K562 (cell line): ENCODE results near the gene INCA1. TPM values are rescaled to one million over a fixed set of nuclear protein-coding genes. Genes with fewer than 3 reads are reported as not detected.

ENCODE experiments used
- DACH1 ChIP-seq: fragments of 450-650 bp; IDR thresholded peaks from 2 replicates; pipeline ENCODE4 v1.6.1; 2018; ENCODE audit not compliant: partially characterized antibody
- ELF4 ChIP-seq: fragments of 450-650 bp; formaldehyde crosslinking; IDR thresholded peaks from 2 replicates; pipeline ENCODE4 v1.4.0; 2022; ENCODE audit warnings: missing genetic modification characterization
- ETV1 ChIP-seq: fragments of 450-650 bp; conservative IDR thresholded peaks from 2 replicates; pipeline ENCODE4 v1.6.1; 2016; ENCODE audit warnings: missing genetic modification characterization, control low read depth, low read depth, missing compliant biosample characterization
- FOXJ2 ChIP-seq: fragments of 200-800 bp; sonication (Bioruptor generic); IDR thresholded peaks from 2 replicates; pipeline ENCODE4 v1.6.1; 2016; ENCODE audit warnings: missing genetic modification characterization, missing compliant biosample characterization
- GATAD2A ChIP-seq: fragments of 450-650 bp; IDR thresholded peaks from 2 replicates; pipeline ENCODE4 v1.6.1; 2017
- HCFC1 ChIP-seq: IDR thresholded peaks from 2 replicates; pipeline ENCODE4 v1.6.1; 2012; ENCODE audit warnings: low read depth, low read length, improper control_type of control experiment
- HDAC1 ChIP-seq, 2 experiments: fragments of 450-650 bp; IDR thresholded peaks; 2 replicates each; pipeline ENCODE4 v1.6.1; 2016 to 2017; ENCODE audit warnings: inconsistent platforms in 1 of 2, mild to moderate bottlenecking in 1 of 2, moderate library complexity in 1 of 2
- JUN ChIP-seq, 2 experiments: sonication (generic) in 1 of 2; formaldehyde crosslinking in 1 of 2; IDR thresholded peaks; 2 replicates each; pipeline versions ENCODE4 v1.6.1 to v1.8.0; 2012 to 2022; ENCODE audit warnings: borderline replicate concordance in 2 of 2, mild to moderate bottlenecking in 2 of 2, improper control_type of control experiment in 1 of 2, low read depth in 1 of 2, low read length in 1 of 2, missing genetic modification reagents in 1 of 2
- L3MBTL2 ChIP-seq: fragments of 450-650 bp; IDR thresholded peaks from 2 replicates; pipeline ENCODE4 v1.6.1; 2016; ENCODE audit warnings: mild to moderate bottlenecking, moderate library complexity
- MYC ChIP-seq, 2 experiments: fragments of 250-450 bp in 1 of 2; sonication (Bioruptor Pico) in 1 of 2; IDR thresholded peaks; 2 replicates each; pipeline versions ENCODE4 v1.5.1 to v1.6.1; 2012 to 2021; ENCODE audit warnings: low read depth in 2 of 2, borderline replicate concordance in 1 of 2, improper control_type of control experiment in 1 of 2, low read length in 1 of 2, mild to moderate bottlenecking in 1 of 2, moderate library complexity in 1 of 2
- NFE2 ChIP-seq: IDR thresholded peaks from 2 replicates; pipeline ENCODE4 v1.6.1; 2014; ENCODE audit warnings: antibody characterized with exemption, low read depth
- NONO ChIP-seq, 2 experiments: fragments of 200-400 bp in 1 of 2; fragments of 450-650 bp in 1 of 2; formaldehyde crosslinking in 1 of 2; IDR thresholded peaks; 2 replicates each; pipeline ENCODE4 v1.6.1; 2017; ENCODE audit warnings: low read depth in 2 of 2, mild to moderate bottlenecking in 2 of 2, moderate library complexity in 2 of 2, low read length in 1 of 2
- PRPF4 ChIP-seq: fragments of 200-400 bp; formaldehyde crosslinking; IDR thresholded peaks from one replicate; pipeline ENCODE4 v1.6.1; 2017; ENCODE audit warnings: low read length, low read depth, mild to moderate bottlenecking; ENCODE audit not compliant: insufficient read depth, poor library complexity, severe bottlenecking
- RBM14 ChIP-seq: fragments of 200-400 bp; formaldehyde crosslinking; IDR thresholded peaks from 2 replicates; pipeline ENCODE4 v1.6.1; 2018; ENCODE audit warnings: low read depth, mild to moderate bottlenecking, low read length, moderate library complexity, borderline replicate concordance; ENCODE audit not compliant: insufficient read depth
- RBM22 ChIP-seq: fragments of 200-400 bp; formaldehyde crosslinking; IDR thresholded peaks from 2 replicates; pipeline ENCODE4 v1.6.1; 2018; ENCODE audit warnings: low read length, low read depth; ENCODE audit not compliant: poor library complexity, severe bottlenecking
- SMARCA4 ChIP-seq: fragments of 450-650 bp; IDR thresholded peaks from 2 replicates; pipeline ENCODE4 v1.6.1; 2016
- SRSF3 ChIP-seq: fragments of 200-400 bp; formaldehyde crosslinking; IDR thresholded peaks from 2 replicates; pipeline ENCODE4 v1.6.1; 2016; ENCODE audit warnings: mild to moderate bottlenecking, low read length, moderate library complexity; ENCODE audit not compliant: insufficient read depth
- ZNF589 ChIP-seq: fragments of 200-800 bp; sonication (Bioruptor generic); IDR thresholded peaks from 2 replicates; pipeline ENCODE4 v1.6.1; 2016; ENCODE audit warnings: low read depth, missing genetic modification characterization, missing compliant biosample characterization
- ZNF766 ChIP-seq: fragments of 200-800 bp; sonication (Bioruptor generic); conservative IDR thresholded peaks from 2 replicates; pipeline ENCODE4 v1.6.1; 2016; ENCODE audit warnings: missing genetic modification characterization, missing compliant biosample characterization
- polyA plus RNA-seq, 8 experiments: library from polyadenylated mRNA; depleted of rRNA in 4 of 8; stranded (reverse) in 5 of 8; unstranded in 3 of 8; fragments of >200 nt; fragmentation: Nextera tagmentation in 2 of 8; fragmentation: Illumina TruSeq in 1 of 8; extraction: Ambion mirVana in 2 of 8; extraction: Trizol in 1 of 8; gene quantifications; 2 replicates each; pipeline versions ENCODE4 v1.2.1 to v1.2.3, GENCODE V29; 2011 to 2014; ENCODE audit warnings: inconsistent platforms in 1 of 8, missing spikeins in 1 of 8
- total RNA-seq, 7 experiments: library from RNA; depleted of rRNA in 6 of 7; stranded (reverse); fragments of >200 nt in 6 of 7; fragmentation: Illumina TruSeq in 2 of 7; extraction: Trizol in 2 of 7; gene quantifications; 2 replicates each; pipeline versions ENCODE4 v1.2.1 to v1.2.3, GENCODE V29; 2011 to 2021; ENCODE audit warnings: low replicate concordance in 1 of 7
- TF ChIP-seq, protein P1 (sequence below): fragments of 450-650 bp; IDR thresholded peaks from 2 replicates; pipeline ENCODE4 v1.6.1; 2017; ENCODE audit warnings: antibody characterized with exemption, mild to moderate bottlenecking

The INCA1 gene
- total and polyA plus RNA-seq, 9 of the 15 experiments (the other 6 are each of a cell fraction or from before 2014, with no cell fraction given): 0.08 to 0.50 (median 0.13) TPM; not detected in 4

DNA sequence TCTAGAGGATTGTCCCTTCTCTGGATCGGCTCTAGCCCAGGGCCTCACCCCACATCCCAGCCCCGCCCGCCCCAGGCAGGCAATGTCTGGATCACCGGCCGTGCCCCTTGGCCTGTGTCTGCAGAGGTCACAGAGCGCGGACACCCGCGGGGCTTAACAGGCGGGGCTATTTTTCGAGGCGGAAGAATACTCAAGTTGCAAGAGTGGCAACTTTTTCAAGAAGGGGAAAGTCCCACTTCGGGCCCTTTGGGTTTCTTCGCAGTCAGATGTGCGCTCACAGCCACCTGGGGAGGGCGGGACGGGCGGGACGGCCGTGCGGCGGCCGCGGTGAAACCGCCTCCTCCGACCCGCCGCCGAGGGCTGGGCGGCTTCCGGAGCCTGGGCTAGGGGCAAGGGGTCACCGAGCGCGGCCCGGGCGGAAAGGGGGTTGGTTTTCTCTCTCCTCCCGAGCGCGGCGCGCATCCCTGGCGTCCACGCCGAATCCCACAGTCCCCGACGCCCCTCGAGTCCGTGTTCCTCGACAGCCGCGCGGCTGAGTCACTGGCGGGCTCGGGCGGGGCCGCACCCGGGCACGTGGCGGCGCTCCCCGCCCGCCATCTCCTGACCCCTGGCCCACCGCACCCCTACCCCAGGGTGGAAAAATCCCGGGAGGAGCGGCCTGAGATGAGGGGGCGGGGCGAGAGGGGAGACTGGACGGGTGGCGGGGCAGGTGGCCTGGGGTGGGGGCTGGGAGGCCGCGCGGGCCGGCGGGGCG lies 47.8 kb downstream of the INCA1 start (continued):
- TF ChIP-seq NONO (IDR thresholded peaks at IDR 0.05; ENCODE audit: low read depth in 2 of 2, low read length in 1 of 2) (peak; percentile 42 to 71; a peak in 3 of 4 replicates), PRPF4 (peak; percentile 36), L3MBTL2 (peak; percentile 88), SMARCA4 (no peak), FOXJ2 (no peak), ZNF589 (CRISPR knock-in tag) (peak; percentile 70; the same call in 1 of the 2 replicates), RBM22 (peak; percentile 64), ZNF766 (CRISPR knock-in tag) (peak; percentile 43; the same call in 1 of the 2 replicates), RBM14 (no peak), MYC (IDR thresholded peaks at IDR 0.05; ENCODE audit: low read depth, low read length) (peak; percentile 90), MYC (CRISPR knock-in tag; IDR thresholded peaks at IDR 0.05; ENCODE audit: borderline replicate concordance, low read depth) (no peak), NFE2 (0 out of 2 replicates have a peak, but pooled peaks have one; percentile 23), HDAC1 (IDR thresholded peaks at IDR 0.05) (peak in 1 of 2 experiments; percentile 40; a peak in 1 of 4 replicates), ELF4 (CRISPR knock-in tag) (no peak), ETV1 (0 out of 2 replicates have a peak, but pooled peaks have one; percentile 15), JUN (IDR thresholded peaks at IDR 0.05; ENCODE audit: borderline replicate concordance, low read depth, low read length) (peak; percentile 22; the same call in 1 of the 2 replicates), JUN (CRISPR knock-in tag; IDR thresholded peaks at IDR 0.05; ENCODE audit: borderline replicate concordance) (no peak), DACH1 (no peak), HCFC1 (0 out of 2 replicates have a peak, but pooled peaks have one; percentile 3), GATAD2A (peak; percentile 16; the same call in 1 of the 2 replicates), SRSF3 (no peak)
- TF ChIP-seq, protein P1, sequence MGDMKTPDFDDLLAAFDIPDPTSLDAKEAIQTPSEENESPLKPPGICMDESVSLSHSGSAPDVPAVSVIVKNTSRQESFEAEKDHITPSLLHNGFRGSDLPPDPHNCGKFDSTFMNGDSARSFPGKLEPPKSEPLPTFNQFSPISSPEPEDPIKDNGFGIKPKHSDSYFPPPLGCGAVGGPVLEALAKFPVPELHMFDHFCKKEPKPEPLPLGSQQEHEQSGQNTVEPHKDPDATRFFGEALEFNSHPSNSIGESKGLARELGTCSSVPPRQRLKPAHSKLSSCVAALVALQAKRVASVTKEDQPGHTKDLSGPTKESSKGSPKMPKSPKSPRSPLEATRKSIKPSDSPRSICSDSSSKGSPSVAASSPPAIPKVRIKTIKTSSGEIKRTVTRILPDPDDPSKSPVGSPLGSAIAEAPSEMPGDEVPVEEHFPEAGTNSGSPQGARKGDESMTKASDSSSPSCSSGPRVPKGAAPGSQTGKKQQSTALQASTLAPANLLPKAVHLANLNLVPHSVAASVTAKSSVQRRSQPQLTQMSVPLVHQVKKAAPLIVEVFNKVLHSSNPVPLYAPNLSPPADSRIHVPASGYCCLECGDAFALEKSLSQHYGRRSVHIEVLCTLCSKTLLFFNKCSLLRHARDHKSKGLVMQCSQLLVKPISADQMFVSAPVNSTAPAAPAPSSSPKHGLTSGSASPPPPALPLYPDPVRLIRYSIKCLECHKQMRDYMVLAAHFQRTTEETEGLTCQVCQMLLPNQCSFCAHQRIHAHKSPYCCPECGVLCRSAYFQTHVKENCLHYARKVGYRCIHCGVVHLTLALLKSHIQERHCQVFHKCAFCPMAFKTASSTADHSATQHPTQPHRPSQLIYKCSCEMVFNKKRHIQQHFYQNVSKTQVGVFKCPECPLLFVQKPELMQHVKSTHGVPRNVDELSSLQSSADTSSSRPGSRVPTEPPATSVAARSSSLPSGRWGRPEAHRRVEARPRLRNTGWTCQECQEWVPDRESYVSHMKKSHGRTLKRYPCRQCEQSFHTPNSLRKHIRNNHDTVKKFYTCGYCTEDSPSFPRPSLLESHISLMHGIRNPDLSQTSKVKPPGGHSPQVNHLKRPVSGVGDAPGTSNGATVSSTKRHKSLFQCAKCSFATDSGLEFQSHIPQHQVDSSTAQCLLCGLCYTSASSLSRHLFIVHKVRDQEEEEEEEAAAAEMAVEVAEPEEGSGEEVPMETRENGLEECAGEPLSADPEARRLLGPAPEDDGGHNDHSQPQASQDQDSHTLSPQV: peak; percentile 43
- TF ChIP-seq, all 486 proteins: peak for 61
